DMS 273 (cell line): Measurements from ENCODE around the gene SLC2A1.
A peak's percentile ranks its signal among the peaks of the same experiment; 100 is the strongest.

Source experiments
- DNase-seq: peaks from one replicate; lab custom pipeline; 2025; ENCODE audit not compliant: unreplicated experiment; lab: John Stamatoyannopoulos, UW

SLC2A1 gene

DNA sequence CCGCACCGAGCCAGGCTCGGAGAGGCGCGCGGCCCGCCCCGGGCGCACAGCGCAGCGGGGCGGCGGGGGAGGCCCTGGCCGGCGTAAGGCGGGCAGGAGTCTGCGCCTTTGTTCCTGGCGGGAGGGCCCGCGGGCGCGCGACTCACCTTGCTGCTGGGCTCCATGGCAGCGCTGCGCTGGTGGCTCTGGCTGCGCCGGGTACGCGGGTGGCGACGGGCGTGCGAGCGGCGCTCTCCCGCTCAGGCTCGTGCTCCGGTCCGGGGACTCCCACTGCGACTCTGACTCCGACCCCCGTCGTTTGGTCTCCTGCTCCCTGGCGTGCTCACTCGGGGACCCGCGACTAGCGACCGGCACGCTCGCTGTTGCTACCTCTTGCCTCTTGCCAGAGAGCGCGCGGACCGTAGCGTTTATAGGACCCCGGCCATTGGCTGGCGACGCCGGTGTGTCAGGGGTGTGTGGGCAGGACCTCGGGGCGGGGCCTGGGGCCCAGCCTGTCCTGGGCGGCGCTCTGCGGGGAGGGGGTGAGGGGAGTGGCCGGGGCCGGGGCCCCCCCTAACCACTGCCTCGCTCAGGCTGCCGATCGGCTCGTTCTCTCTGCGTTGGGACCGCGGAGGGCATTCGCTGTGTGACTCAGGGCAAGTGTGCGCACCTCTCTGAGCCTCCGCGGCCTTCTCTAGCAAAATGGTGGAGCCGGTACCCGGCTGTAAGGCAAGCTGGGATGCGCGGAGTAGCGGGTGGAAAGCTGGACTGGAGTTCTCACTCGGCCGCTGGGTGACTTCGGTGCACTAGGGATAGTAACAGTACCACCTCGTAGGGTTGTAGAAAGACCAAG lies at the start of gene SLC2A1:
SLC2A1 (minus strand) TSS at position 381 of the 832 bp plus-strand sequence; CDS start at position 164, 217 bp downstream.
- DNase-seq, result peak; percentile 97

GRCh38 chr1:43007377-43008114 lies 48.9 kb upstream of the SLC2A1 start:
- no peak for DNase-seq

DNA sequence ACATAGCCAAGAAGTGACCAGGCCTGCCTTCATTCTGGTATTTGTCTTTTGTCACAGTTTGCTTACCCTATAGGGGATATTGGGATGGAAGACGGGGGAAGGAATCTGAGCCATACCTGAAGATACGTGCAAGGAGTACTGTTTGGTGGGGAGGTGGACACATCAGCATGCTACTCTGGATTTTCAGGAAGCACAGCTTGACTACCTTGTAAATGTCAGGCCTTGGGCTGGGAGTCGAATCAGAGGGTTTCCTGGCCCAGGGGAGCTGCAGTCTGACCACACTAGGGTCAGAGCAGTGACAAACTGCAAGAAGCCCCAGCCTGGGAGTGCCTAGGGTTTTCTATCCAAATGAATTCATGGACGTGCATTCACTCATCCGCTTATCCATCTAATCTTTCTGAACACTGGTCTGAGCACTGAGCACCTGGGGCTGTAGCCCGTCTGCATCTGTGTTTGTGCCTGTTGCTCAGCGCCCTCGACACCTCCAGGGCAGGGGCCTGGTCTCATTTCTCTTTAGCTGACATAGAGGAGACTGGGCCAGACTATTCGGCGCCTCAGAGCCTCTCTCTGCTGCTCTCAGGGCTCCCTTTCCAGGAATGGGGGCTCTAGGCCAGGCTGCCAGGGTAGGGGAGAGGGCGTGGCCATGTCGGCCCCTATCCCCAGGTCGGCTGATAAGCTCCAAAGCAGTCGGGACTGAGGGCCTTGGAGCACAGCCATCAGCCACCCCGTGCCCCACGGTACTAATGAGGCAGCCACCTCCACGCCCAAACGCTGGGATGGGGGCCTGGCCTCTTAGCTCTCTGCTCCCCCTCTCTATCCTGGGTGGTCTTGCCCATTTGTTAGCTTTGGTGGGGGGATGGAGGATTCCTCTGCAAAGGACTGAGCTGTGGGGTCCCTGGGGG lies 47.0 kb upstream of the SLC2A1 start:
- no peak for DNase-seq

GRCh38 chr1:43004587-43005459 lies 46.2 kb upstream of the SLC2A1 start:
- DNase-seq, result no peak

DNA sequence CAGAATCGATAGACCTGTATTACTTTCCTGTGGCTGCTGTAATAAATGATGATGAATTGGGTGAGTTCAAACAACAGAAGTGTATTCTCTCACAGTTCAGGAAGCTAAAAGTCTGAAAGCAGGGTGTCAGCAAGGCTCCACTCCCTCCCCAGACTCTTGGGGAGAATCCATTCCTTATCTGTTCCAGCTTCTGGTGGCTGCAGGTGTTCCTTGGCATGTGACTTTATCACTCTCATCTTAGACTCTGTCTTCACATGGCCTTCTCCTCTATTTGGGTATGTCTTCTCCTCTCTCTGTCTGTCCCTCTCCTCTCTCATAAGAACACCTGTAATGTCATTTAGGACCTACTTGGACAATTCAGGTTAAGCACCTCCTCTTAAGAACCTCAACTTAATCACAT lies 44.1 kb upstream of the SLC2A1 start:
- no peak for DNase-seq

DNA sequence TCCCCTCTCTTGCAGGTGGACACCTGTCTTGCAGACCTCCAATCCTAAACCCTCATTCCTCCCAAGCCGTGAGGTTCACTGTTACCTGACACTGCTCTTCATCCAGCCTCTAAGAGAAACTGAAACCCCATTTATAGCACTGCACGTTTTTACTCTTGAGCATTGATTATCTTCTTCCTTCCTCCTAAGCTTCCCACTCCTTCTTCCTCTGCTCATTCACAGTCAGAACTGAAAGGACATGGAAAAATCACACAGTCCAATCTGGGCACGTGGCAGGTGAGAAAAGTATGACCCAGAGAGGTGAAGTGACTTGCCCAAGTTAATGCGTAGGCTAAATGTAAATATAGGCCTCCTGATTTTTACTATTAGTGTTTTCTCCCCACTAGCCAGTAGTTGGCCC lies 43.4 kb upstream of the SLC2A1 start:
- no peak for DNase-seq

DNA sequence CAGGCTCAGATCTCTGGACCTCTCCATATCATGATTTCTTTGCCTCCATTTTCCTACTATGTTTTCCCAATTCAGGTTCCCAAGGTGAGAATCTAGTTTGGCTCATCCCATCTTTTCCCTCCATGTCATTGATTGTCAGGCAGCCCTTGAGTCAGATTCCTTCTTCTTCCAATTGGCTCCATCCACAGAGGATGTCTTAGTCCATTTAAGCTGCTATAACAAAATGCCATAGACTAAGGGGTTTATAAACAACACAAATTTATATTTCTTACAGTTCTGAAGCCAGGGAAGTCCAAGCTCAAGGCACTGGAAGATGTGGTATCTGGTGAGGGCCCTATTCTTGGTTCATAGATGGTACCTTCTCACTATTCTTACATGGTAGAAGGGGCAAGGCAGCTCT lies 42.8 kb upstream of the SLC2A1 start:
- DNase-seq, result no peak

DNA sequence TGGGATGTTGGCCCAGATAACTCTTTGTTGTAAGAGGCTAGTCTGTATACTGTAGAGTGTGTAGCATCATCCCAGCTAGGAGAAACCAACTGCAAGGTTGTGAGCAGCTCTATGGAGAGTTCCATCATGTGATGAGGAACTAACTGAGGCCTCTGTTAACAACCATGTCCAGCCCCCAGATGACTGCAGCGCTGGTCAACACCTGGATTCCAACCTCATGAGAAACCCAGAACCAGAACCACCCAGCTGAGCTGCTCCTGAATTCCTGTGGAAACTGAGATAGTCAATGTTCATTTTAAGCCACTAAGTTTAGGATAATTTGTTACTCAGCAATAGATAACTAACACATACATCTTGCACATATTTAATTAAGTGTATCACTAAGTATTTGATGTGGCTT lies 41.6 kb upstream of the SLC2A1 start:
- no peak for DNase-seq

DNA sequence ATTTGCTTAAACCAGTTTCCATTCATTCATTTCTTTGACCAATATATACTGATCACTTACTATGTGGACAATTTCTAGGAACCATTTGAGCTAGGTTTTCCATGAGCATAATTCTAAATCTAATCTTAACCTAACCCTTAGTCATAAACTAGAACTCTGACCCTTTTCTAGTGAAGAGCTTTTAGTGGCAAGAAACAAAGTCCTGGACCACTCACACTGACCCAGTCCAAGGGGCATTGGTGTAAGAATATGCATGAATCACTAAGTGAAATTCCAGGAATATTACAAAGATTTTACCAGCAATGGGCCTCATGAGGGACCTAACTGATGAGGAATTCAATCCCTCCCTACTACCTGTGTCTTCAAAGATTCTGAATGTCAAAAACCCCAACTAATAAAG lies 40.6 kb upstream of the SLC2A1 start:
- DNase-seq, result no peak

DNA sequence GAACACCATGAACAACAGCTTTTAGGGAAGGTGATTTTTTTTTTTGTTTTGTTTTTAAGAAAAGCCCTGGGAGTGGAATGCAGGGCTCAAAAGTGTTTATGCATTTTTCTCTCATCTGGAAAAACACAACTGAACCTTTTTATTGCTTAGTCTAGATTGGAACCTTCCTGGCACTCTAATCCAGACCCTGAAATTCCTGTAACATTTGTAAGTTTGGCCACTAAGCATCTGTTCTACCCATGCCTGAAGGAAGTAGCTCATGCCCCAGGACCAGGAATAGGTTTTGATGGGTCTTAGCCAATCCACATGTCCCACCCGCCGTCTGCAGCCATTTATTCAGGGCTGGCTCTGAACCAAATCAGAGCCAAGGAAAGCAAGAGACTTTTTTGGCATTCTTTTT lies 39.7 kb upstream of the SLC2A1 start:
- DNase-seq, result no peak

DNA sequence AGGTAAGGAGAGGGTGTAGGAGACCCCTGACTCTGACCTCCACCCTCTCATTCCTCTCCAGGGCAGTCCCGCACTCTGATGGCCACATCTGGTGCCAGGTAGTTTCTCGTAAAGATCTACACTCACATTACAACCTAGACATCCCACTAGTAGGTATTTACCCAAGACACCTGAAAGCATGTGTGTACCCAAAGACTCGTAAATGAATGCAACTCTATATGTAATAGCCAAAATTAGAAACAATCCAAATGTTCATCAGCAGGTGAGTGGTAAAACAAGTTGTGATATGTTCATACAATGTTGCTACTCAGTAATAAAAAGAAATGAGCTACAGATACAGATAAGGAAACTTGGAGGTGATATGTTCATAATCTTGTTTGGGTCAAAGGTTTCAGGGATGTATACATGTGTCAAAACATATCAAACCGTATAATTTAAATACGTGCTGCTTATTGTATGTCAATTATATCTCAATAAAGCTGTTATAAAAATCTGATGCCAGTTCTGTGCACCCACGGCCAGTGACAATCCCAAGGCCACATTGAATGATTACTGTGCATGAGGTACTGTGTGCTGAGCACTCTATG lies 37.8 kb upstream of the SLC2A1 start:
- DNase-seq, result no peak

DNA sequence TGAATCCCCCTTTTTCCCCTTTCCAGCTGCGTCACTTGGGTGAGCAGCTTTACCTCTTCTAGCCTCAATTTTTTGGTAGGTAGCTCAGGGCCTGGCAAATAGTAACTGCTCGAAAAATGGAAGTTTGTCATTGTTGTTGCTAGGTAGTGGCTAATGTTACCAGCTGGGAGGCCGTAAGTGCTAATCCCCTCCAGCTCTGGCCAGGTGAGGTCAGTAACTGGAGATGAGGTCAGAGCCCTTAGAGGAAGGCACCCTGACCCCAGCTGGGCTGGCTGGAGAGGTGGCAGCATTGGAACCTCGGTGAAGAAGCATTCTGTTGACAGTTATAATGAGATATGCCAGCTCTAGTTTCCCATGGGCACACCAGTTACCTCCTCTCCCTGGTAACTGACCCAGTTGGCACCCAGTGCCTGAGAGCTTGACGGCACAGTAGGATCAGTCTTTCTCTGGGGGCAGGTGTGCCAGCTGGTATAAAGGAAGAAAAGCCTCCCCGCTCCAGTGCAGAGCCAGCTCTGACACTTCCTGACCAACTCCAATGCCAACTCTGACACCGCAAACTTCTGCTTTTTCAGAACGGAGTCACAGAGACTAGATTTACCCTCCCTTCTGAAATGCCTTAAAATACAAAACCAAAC lies 35.0 kb upstream of the SLC2A1 start:
- DNase-seq, result no peak

DNA sequence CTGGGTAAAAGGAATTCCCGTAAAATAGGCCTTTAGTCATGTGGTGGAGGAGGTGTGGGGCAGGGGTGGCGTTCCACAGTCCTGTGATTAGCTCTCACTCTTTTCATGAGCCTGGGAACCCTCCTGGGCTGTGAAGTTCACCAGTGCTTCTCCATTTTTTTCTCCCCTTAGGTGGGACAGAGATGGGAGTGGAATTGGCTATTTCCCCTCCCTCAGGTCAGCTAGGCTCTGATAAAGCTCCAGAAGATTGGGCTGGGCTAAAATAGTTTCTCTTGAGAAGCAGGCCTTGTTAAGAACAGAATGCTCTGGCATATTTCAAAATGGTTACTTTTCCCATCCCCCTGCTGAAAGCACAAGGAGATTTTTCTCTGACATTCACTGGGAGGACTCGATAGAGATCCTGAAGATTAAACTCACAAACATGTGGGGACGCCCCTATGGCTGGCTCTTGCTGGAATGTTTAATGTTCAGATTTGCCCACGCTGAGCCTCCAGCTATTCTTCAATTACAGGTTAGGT lies 33.4 kb upstream of the SLC2A1 start:
- DNase-seq, result no peak

DNA sequence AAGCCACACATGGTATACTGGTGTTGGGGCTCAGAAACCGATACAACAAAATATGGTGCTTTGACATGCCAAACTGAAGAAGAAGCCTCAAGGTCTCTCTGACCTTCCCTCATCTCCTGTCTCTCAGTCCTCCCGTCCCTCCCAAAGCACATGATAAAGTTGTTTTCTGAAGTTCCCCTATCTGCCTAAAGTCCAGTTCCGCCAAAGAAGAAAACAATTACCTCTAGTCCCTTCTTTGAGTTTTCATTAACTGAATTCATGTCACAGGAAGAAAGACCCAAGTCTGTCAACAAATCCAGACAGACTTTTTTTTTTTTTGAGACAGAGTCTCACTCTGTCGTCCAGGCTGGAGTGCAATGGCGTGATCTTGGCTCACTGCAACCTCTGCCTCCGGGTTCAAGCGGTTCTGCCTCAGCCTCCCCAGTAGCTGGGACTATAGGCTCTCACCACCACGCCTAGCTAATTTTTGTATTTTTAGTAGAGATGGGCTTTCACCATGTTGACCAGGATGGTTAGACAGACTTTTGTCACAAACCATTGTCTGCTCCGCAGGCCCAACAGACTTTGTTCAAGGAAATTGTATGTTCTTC lies 32.2 kb upstream of the SLC2A1 start:
- no peak for DNase-seq

DNA sequence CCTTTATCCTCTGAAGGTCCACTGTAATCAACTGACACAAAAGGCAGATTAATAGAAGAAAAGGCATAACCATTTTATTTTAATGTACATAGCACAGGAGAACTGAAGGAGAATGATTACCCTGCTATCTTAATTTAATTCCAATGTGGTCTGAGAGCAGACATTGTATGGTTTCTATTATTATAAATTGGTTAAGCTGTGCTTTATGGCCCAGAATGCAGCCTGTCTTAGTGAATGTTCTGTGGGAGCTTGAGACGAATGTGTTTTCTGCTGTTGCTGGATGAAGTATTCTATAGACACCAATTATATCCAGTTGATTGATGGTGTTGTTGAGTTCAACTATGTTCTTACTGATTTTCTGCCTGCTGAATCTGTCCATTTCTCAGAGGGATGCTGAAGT lies 25.0 kb upstream of the SLC2A1 start:
- no peak for DNase-seq

DNA sequence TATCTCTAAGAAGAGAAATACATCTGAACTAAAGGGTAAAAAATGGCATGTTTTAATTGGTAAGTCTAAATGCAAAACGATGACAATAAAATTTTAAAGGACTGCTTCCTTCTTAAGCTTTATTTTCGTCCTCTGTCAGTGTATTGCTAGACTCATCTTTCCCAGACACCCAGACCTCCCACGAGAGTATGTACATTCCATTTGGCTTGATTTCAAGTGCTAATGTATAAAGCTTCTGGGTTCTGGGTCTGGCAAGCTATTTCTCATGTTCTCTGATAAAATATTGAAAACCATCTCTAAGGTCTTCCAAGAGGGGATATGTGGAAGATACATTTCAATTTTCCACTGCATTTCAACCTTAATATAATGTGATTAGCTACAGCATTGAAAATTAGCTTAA lies 24.6 kb upstream of the SLC2A1 start:
- DNase-seq, result no peak

DNA sequence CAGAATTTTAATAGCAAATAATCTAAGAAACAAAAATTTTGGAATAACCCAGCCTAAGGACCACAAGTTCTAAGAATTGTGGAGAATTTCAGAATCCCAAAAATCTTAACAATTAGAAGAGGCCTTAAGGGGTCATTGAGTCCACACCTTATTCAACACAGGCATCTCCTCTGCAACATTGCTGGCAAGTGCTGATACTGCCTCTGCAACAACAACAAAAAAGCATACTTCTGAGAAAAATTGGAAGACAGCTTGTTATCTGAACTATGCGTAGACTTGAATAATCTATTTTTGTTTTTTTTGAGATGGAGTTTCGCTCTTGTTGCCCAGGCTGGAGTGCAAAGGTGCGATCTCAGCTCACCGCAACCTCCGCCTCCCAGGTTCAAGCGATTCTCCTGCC lies 24.0 kb upstream of the SLC2A1 start:
- no peak for DNase-seq

GRCh38 chr1:42981871-42982270 lies 23.2 kb upstream of the SLC2A1 start:
- no peak for DNase-seq

DNA sequence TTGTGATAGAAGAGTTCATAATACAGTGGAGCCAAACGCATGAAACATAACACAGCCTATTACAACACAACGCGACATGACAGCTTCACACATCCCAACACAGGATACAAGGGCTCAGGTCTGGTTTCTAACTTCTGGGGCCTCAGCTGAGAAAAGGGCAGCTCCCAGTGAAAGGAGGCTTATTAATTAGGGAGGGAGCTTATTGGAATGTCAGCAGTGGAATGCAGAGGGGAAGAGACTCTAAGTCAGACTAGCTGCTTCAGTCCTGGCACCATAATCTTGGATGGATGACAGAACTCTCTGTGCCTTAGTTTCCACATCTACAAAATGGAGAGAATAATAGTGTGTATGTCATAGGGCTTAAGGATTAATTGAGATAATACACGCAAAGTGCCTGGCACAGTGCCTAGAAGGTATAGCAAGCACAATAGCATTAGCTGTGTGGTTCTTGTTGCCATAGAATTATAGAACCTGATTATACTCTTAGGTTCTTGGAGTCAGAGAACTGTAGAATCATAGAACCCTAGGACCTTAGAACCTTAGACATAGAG lies 22.7 kb upstream of the SLC2A1 start:
- no peak for DNase-seq
